COR-L47 (cell line): Measurements from ENCODE around the gene PDE1C.

Source experiments
- DNase-seq: peaks from one replicate; lab custom pipeline; 2025; lab: John Stamatoyannopoulos, UW

PDE1C gene

DNA sequence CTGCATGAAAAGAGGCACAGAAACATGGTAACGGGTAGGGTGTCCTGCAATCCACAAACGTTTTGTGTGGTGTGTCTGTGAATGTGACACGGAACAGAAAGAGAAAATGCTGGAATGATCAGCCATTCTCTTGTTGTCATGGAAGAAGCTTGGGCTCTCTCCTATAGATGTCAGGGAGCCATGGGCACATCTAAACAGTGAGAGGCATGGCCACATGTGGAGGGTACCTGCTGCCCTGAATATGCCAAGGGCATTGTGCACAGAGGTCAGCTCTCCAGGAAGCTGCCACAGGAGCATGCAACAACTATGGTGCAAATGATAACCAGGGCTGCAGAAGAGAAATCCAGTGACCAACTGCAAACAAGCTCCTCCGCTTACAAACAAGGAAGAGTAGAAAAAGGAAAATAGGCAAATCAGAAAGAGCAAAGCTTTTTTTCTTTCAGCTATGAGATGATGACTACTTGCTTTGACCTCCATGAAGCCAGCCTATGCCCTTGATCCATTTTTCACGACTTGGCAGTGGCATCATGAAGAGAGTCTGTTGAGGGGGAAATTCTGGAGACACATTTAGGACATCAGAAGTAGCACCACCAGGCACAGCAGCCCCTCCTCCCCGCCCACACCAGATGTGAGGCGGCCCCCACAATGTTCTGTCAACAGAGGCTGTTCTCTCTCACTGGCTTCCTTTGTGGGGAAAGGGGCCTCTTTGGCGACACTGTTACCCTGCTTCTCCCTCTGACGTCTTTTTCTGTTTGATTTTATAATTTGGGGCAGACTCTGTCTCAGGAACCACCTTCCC lies 4.8 kb upstream of the PDE1C start:
- DNase-seq: no peak

DNA sequence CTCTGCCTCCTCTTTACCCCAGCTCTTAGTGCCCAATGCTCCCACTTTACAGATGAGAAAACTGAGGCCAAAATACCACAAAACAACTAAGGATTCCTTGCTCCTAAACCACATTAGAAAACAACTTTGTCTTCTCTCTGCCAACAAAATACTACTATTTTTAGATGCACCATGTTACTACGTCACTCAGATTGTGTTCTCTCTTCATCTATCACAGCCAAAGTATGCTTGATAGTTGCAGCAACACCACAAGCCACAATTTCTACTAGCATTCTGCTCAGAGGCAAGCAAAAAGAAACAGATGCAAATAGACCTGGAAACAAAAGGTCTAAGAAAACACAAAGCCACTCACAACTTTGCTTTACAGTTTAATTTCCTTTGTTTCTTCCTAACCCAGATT lies 3.3 kb upstream of the PDE1C start:
- no peak for DNase-seq

DNA sequence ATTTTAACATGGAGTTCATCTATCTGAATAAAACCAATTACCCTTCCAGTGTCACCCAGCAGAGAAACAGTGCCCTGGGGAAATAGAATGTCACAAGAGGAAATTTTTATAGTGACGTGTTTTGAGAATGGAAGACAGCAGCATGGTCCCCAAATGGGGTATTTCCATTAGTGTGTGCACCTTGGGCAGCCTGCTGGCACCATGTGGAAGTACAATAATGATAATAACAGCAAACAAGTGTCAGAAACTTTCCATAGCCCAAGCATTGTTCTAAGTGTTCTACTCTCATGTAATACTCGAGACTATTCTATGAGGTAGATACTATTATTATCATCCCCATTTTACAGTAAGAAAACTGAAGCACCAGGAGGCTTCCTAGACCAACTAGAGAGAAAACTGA lies 2.2 kb upstream of the PDE1C start:
- DNase-seq: no peak

DNA sequence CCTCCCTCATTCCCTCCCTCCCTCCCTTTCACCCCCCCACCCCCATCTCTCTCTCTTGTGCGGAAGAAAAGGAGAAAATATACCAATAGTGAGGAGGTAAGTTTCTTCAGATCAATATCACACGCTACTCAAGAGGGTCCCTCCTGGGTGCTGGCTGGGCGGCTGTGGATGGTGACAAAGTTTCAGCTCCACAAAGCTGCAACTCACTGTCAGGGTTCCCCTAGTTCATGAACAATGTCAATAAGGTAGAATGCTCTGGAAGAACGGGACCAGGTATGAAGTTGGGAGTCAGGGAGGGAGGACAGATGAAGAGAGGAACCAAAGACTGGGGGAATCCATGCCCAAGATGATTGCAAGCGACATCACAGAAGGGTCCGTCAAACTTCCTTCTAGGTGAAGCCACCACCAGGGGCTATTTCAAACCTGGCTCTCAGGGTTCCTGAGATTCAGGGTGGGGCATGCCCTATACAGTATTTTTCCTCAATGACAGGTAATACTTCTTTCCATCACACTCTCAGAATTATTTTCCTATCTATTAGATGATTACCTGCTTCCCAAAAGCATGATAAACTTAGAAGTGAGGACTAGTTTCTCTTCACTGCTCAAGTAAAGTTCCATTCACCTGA lies 1.4 kb upstream of the PDE1C start:
- DNase-seq: no peak

DNA sequence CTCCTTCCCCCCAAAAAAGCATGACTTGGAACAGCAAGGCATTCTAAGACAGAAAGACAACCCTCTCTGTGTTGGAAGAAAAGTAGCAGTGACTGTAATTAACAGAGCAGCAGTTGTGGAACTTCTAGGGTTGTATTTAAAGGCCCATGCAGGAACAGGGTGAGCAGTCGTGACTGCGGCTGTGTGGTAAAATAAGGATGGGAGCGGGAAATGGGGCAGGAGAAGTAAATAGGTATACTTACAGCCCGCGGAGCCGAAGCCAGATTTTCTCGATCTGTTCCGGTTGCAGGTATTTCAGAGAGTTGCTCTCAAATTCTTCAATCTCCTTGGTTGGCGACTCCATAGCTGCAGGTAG lies 179 bp downstream of the PDE1C start:
- no peak for DNase-seq

DNA sequence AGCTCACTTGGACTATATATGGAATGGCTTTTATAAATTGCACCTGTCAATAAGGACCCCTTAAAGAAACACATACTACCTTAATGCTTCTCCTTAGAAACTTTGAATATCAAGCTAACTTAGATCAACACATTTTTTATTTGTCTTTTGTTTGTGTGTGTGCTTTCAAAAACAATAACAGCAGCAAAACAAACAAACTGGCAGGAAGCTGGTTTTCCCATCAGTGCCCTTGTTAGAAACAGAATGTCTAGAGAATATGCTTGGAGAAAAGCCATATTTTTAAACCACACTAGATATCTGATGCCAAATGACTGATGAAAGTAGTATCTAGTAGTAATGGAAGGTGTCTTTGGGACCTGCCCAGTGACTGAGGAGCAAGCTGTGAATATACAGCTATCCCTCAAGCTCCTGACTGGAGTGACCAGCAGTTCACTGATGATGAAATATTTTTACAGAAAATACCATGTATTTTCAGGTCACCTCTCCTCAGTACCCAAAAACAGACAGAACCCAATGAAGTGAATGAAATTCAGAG lies 1.0 kb downstream of the PDE1C start:
- no peak for DNase-seq

DNA sequence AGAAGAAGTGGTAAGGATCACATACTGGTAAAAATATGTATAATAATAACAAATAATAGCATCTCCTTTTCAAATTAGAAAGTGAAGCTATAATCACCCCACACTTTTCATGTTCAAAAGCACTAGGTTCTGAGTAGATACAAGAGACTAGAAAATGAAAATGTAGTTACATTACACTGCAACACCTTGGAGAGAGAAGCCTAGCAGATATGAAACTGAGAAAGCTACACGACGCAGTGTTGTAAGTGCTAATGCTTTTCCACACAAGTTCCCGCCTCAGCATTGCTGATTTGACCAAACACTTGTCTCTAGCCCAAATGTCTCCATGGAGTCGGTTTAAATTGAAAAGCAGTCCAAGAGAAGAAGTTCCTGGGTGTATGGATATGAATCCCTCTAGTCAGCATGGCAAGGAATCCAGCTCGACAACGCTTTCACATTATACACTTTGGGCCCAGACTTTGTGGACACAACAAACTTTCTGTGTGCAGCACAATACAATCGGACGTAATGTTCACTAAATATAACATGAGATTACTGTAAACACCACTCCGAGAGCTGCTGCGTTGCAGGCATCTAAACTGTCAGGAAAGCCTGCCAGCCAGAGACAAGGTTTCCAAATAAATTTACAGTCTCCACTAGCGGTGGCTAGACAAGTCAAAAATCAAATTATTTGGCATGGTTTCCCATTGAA lies 1.7 kb downstream of the PDE1C start:
- no peak for DNase-seq

DNA sequence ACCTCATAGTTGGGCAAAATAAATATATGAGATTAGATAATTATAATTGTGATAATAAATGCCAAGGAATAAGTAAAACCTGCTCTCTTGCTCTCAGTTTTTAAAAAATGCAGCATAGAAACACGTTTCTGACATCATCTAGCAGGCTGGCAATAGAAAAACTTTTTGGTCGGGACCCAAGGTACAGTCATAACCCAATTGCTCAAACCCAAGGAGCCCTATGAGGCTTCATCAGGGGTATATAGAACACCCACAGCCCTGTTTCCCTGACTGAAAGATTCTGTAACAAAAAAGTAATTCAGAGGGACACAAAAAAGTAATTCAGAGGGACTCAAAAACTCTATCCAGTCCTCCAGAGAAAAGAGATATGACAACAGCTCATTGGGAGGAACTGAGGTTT lies 3.8 kb downstream of the PDE1C start:
- no peak for DNase-seq

DNA sequence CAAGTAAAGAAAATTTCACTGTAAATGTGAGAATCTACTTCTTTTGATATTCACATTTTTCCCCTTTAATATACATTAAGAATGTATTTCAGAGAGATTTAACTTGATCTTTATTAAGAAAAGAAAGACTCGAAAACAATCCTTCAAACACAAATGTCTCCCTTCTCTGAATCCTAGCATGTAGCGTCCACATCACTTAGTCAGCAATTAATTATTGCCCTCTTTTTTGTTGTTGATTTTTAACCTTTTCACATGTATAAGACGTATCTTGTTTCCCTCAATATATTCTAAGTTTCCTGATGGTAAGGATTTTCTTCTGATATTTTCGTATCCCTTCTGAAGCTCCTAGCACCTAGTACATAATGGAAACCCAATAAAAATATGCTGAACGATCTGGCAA lies 6.6 kb downstream of the PDE1C start:
- DNase-seq: no peak

DNA sequence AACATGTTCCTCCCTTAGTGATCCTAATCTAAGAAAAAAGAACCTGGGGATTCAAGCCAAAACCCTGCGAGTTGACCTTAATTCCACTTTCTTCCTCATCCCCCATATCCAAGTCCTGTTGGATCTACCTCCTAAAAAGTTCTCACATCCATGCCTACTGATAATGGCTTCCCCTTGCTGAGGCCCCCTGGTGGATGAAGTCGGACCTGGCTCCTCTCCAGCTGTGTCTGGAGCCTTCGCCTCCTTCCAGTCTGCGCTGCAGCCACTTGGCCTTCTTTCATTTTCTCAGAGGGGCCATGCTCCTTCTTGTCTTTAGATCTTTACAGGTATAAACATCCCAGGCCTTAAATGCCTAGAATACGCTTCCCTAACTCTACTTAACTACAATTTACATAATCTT lies 8.1 kb downstream of the PDE1C start:
- DNase-seq: no peak

DNA sequence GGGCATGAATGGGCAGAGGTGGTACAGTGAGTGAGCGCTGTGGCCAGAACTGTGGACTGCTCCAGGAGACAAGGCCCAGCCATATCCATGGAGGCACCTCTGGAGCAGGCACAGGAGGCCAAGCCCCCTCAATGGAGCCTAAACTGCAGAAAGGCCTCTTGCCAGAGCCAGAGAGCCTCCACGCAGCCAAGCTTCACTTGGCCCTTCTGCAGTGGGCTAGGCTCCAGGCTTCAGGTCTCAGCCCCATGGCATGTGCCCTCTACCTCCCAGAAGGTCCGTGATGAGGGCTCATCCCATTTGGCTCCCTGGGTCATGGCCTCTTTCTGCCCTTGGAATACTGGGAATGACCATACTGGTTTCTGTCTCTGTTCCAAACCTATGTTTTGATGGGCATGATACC lies 8.9 kb downstream of the PDE1C start:
- DNase-seq: no peak

DNA sequence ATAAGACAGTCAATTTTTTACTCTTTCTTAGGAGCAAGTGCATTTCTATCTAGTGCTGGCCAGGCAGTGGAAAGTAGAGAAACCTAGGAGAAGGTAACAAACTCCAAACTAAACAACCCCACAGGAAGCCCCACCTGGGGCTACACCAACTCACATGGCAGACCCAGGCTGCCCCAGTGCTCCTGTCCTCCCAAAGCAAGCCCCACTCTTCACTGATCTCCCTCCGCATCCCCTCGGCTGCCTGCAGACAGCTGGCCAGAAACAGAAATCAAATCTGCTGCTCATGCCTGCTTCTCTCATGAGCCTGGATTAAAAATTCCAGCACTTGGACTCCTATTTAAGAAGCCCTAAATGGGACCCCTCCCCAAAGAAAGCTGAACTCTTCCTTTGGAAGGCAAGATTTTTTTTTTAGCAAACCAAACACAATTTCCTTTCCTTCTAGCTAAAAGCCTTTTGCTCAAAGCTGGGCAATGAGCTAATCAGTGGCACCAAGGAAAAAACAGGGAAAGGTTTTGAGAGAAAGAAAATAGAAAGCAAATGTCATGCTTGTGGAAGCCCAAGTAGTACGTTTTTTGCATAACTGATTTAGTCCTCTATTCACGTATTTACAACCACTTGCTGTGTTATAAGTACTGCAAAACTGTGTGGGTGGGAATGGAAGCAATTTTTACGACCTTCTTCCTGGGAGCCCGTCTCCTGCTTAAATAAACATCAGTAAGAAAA lies 10.8 kb downstream of the PDE1C start:
- DNase-seq: no peak

DNA sequence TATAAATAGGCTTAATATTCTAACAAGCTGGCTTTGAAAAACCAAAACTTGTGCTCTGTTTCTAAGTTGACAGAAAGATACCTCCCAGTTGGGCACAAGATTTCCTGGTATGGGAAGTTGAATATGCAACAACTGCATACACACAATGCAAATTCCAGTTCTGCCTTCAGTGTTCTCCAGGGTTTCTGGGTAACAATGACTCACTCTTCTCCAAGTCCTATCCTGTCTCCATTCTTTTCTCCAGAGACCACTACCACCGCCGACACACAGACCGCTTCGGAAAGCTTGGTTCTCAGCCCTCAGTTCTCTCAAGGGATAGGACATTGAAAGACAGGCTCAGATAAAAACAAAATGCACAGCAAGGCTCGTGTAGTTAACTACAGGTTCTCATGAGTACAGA lies 12.2 kb downstream of the PDE1C start:
- DNase-seq: no peak

DNA sequence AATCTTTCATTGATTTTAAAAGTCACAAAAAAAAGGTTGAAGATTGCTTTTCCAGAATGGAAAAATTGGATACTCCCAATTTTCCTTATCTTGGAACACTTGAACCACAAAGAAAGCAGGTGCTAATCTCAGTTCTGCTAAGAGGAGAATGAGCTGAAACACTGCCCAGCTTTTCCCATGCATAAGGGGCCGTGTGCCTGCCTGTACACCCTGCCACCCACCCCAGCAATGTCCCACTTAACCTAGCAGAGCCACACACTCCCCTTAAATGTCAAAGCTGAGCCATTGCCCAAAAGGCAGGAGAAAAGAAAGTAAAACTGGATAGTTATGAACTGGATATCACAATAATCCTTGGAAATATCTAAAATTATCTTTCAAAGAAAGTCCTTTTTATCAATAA lies 13.4 kb downstream of the PDE1C start:
- no peak for DNase-seq

DNA sequence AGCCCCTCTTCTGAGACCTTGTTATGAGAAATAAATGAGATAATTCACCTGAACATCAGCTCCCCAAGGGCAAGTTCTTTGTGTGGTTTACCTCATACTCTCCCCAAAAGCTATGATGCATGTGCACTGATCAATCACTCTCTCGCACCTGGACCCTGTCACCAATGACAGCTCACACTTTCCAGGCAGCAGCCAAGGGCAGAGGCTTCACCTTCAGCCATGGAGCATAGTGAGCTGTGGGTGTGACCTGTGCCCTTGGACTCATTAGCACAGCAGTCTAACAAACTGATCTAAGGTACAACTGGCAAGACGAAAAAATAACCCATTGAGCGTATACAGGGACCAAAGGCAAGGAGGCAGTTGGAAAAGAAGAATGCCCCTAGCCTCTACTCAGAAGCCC lies 17.0 kb downstream of the PDE1C start:
- no peak for DNase-seq

DNA sequence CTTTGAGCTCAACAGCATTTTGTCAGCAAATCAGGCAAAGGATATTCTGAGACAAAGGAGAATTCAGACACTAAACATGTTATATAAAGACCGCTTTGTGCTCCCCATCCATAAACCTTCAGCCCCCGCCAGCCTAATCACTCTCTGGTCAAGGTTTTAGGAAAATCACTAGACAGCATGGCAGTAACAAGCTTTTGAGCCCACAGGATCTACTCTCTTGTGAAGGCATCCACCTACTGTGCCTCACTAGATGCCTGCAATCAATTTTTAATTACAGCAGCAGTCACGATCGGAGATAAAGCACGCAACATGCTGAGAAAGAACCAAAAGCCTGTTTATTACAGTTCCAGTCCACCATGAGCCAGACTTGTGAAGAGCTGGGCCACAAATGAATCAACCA lies 19.1 kb downstream of the PDE1C start:
- DNase-seq: no peak

DNA sequence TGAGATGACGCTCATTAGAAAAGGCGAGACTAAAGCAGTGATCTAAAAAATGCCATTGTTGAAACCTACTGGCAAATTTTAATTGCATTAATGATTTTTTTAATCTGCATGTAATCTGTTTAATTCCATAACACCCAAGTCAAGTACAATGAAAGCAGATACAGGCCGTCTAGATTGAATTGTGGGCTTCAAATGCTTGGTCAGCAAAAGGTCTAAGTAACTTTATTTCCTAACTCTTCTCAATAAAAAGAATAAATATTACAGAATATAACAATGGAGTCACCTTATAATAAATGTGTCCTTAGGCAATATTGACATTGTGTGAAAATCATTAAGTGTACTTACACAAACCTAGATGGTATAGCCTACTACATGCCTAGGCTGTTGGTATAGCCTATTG lies 20.6 kb downstream of the PDE1C start:
- no peak for DNase-seq

DNA sequence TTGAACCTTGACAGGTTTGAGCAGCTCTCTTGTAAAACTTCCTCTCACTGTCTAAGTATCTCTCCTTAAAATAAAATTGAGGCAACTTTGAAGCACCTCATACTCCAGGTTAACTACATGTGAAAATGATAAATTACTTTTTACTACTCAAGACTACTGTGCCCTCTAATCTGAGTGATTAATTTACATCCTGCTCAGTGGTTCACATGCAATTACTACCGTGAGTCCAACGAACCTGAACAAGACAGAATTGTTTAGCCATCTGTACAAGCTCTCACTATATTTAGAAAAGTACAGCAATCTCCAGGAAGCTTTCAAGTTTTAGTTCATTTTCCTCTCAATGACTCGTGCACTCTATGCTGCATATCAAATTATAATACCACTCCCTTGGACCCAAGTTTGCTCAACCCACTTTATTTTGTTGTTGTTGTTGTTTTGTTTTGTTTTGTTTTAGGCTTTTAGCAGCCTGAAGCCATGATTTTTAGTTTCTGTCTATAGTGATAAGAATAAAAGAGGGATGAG lies 21.2 kb downstream of the PDE1C start:
- DNase-seq: no peak

DNA sequence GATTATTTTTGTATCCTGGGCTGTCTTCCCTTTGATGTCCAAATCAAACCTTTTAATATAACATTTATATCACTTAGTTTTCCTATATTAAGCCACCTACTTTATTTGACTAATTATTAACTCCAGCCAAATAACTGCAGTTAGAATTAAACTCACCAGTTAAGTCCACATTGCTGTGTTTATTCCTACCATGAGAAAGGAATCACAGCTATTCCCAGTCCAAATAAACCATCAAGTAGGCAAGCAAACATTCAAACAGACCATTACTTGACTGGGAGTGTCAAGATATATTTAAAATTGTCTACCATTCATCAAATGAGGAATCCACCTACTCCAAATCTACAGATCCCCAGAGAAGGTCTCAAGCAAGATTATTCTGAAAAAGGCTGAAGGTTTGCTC lies 22.4 kb downstream of the PDE1C start:
- no peak for DNase-seq

DNA sequence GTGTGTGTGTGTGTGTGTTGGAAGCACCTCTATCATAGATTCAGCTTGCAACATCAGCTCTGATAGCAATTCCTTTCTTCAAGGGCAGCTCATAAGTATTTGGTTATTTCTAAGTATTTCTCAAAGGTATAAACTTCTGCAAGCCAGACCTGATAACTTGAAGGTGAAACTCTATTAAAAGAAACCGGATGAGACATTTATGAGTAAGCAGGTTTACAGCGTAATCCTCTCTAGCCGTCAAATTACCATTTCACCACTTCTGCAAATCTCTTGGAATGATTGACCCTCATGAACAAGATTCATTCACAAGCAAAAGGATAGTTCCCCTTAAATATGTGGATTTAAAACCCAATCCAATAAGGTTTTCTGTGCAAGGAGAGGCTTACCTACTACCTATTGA lies 23.1 kb downstream of the PDE1C start:
- DNase-seq: no peak

DNA sequence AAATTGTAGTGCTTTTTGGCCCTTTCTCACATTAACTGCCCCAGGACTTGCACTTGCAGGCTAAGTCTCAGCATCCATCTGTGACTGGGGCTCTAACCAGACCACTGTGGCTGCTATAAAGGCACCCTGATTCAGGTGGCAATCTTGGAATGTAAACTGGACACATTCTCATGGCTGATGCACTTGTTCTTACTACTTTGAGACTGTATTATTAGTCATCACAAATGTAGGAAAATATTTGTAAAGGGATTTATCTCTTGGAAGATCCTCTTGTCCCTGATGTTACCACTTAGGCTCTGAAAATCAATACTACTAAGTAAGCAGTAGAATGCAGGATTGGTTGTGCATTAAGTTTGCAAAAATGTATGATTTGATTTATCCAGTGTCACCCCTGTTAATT lies 25.0 kb downstream of the PDE1C start:
- DNase-seq: no peak

DNA sequence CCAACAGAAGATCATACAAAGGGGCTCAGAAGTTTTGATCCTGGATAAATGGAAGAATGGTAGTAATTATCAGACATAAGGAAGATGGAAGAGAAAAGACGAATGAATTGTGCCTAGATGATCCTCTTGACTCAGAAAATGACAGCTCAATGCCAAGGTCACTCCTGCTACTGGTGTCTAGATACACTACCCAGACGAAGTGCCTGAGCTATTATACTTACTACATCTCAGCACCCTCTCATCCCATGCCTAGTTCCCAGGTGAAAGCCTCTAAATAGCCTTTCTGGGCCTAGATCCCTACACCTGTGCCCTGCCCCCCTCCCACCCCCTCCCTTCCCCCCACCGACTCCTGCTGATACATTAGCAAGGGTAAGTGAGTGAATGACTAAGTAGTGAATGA lies 25.5 kb downstream of the PDE1C start:
- no peak for DNase-seq
